DMS79 (cell line): Measurements from ENCODE around the gene ZNF236.

Experiments used
- DNase-seq: peaks from one replicate; lab custom pipeline; 2025; lab: John Stamatoyannopoulos, UW

Gene ZNF236

DNA sequence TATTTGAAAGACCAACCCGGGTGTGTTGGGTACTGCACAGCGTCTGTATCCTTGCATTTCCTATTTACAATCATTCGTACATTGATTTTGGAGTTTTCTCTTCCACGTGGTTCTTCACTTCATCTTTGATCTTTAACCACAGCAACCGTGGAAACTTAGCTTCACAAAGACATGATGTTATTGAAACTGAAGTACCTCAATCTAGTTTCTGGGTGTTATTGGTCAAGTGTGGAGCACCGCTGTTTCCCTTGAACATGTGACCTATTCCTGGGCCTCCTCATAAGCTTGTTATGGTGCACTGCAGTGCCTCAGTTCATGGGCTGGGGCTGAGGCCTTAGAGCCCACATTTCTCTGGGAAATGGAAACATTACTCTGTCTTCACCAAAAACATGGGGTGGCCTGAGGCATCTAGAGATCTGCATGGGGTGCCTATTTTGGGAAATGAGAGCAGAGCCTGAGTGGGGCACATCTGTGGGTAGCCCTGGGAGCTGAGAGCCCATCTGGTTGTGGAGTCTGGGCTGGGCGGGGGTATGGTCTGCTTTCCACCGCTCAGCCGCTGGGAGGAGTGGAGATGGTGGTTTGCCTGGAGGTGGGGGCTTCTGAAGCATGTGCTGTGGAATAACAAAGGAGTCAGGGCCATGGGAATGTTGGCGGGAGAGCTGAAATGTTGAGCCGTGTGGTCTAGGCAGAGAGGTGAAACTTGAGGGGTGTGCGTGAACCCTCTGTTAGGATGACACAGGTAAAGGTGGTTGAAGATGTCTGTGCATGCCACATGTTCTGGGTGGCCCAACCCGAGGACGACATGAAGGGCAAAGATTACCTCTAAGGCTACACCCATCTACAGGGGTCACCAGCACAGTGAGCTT lies 37.4 kb downstream of the ZNF236 start:
- DNase-seq: no peak

DNA sequence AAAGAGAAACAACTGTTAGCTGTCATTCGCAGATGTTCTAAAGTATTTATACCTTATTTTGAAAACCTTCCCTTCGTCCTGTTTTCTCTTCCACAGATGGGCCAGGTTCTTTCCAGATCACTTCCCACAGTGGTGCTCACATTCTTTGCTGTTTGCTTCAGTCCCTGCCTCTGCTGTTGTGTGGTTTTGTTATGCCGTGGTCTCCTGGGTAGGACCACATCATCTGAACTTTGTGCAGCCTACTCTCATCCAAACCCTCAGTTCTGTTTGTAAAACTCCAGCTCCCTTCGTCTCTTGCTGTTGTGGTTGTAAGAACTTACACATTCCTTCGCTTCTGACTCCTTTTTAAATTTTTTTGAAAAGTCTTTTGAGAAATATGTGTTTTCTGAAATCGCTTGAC lies 38.1 kb downstream of the ZNF236 start:
- DNase-seq: no peak

DNA sequence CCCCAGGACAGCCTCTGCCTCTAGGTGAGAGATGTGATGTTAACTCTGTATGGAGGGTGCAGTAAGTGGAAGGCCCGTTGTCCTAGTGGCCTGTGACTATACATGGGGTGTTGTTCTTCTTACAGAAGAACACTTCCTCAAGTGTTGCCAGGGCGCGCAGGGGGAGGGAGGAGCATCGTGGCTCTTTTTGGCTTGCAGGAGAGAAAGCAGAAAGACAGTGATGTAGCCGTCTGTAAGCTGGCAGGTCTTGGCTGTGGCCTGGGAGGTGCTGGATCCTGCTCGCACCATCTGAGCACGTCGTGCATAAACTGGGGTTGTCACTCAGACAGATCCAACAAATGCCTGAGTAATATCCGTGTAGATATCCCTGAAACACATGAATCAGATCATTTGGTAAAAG lies 44.3 kb downstream of the ZNF236 start:
- no peak for DNase-seq

DNA sequence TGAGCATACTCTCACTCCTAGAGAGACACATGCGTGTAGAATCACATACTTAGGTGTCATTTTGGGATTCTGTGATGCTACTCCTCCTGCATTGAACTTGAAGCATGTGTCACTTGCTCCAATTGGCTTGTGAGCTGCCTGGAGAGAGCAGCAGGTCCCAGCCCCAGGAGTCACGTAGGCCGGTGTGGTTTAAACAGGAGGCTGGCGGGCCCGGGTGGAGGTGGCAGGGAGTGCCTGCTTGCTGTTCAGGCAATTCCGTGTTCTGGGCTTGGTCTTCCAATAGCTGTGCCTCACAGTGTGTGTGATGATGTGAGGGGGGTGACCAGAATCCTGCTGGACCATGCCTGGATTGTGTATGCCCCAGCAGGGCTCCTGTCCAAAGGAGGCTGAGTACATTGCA lies 51.0 kb downstream of the ZNF236 start:
- no peak for DNase-seq

DNA sequence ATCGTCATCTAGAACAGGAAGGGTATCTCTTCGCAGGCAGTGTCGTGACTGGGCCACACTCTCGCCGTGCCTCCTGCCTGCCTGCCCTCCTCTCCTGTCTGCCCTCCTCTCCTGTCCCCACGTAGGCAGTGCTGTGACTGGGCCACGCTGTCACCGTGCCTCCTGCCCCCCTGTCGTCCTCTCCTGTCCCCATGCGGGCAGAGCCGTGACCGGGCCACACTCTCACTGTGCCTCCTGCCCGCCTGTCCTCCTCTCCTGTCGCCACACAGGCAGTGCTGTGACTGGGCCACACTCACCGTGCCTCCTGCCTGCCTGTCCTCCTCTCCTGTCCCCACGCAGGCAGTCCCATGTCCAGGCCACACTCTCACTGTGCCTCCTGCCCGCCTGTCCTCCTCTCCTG lies 51.4 kb downstream of the ZNF236 start:
- no peak for DNase-seq

DNA sequence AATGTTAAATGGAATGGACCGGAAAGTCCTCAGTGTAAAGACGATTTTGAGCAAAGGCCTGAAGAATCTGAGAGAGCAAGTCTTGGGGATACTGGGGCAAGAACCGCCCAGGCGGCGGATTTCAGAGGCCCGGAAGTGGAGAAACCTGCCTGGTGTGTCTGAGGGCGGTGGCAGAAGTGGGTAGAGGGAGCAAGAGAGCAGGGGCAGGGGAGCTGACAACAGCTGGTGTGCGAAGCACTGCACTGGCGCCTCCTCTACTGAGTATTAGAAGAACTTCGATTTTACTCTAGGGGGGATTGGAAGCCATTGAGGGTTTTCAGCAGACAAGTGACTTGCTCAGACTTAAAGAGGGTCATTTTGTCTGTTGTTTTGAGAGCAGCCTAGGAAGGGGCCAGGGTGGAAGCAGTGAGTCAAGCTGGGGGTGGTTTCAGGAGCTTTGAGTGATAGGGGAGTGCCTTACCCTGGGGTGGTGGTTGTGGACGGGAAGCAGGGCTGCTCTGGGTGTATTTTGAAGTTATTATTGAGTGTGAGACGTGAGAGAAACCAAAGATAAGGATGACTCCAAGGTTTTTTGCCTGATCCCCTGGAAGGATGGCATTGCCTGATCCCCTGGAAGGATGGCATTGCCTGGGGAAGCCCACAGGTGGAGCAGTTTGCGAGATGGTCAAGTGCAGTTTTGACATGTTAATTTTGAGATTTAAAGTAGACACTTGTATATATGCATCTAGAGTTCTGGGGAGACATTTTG lies 52.5 kb downstream of the ZNF236 start:
- DNase-seq: no peak

DNA sequence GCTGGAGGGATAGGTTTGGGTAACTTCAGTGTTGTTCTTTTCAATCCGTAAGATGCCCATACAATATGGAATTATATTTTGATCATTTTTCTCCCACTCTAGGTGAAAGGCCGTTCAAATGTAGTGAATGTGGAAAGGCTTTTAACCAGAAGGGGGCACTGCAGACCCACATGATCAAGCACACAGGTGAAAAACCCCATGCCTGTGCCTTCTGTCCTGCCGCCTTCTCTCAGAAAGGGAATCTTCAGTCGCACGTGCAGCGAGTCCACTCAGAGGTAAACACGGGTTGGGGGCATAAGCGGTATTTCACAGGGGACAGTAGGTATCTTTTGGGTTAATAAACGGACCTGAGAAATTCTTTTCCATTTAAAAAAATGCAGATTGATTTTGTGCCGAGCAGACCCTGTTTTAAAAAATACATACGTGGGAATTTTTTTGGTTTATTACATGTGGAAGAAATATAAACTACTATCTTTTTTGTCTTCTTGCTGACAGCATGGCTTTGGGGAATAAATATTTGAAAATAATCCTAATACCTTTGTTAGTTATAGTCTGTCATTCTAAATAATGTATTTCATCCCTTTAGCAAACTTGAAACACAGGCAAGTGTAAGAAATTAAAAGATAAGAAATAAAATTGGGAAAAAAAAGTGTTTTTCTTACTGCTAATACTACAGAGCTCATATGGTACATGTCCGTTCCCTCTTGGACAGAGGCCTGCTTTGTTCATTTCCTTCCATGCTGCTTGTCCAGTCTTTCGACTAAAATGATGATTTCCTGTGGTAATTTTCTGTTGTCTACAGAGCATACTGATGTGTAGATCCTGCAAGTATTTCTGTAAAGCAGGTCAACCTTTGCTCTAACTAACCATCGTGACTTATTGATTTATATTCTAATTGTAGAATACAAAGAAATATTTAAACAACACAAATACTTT lies 53.3 kb downstream of the ZNF236 start:
- no peak for DNase-seq

DNA sequence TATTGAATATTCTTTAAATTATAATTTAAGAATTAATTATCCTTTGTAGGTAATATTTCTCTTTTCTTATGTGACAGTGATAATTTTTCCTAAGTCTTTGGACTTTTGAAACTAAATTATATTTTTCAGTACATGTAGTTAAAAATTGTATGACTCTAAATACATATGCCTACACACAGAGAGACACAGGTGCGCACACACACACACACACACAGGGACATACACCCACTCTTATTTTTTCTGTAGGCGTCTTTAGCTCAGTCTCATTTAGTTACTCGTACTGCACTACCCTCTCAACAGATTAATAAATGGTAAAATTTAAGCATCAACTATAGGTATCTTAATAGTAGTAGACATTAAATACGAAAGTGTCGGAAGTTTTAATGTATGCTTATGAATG lies 56.1 kb downstream of the ZNF236 start:
- DNase-seq: no peak

DNA sequence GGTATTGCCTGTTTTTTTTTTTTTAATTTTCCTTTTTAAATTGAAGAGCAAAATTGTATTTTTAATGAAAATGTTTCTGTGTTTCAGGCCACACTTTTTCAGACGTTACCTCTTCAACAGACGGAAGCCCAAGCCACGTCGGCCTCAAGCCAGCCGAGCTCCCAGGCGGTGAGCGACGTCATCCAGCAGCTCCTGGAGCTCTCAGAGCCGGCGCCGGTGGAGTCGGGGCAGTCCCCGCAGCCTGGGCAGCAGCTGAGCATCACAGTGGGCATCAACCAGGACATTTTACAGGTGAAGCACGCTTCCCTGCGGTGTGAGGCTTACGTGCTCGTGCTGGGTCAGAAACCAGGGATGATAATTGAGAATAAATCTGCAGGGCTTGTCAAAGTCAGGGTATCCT lies 57.7 kb downstream of the ZNF236 start:
- no peak for DNase-seq

DNA sequence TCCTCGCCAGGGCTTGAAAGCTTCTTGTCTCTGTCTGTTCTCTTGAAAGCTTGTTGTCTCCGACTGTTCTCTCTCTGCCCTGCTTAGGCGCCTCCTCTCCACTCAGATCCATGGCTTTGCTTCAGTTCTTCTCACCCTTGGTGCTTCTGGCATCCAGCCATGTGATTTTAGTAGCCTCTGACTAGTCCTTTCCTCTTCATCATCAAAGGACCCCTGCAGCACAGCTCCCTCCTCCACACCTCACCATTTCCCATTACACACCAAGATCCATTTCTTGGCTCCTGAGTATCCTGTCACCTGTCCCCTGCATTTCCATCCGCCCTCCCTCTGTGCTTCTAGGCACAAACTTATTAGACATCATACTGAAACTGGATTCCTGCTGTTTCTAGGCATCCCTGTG lies 59.4 kb downstream of the ZNF236 start:
- no peak for DNase-seq

DNA sequence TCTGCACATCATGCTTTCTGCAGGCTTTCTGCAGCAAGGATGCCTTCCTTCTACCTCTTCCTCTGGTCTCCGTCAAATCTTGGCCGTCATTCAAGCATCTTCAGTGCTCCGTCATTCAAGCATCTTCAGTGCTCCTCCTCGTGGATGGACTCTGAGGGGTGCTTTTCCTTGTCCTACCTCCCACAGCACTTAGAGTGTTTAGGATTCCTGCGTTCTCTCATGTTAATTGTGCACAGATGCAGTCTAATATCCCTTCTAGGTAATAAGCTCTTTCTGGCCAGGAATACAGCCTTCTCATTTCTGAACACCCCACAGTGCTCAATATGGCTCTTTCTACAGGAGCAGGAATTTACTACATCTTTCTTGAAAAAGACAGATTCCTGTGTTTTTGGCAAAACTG lies 59.8 kb downstream of the ZNF236 start:
- no peak for DNase-seq

DNA sequence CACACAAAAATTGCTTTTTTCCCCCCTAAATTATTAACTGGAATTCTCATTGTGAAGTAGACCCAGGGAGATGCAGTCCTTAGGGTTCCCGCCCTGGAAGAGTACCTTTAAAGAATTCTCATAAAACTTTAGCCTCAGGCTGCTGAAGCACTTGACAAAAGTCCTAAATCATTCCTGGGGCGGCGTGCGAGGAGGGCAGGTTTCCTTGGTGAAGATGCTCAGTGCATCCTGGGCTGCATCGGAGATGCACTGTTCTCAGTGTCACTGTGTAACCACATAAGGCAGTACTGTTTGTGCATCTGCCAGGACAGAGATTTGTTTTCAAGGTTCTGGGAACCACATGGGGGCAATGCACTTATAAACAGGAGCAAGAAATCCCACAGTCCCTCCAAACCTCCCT lies 62.6 kb downstream of the ZNF236 start:
- no peak for DNase-seq

DNA sequence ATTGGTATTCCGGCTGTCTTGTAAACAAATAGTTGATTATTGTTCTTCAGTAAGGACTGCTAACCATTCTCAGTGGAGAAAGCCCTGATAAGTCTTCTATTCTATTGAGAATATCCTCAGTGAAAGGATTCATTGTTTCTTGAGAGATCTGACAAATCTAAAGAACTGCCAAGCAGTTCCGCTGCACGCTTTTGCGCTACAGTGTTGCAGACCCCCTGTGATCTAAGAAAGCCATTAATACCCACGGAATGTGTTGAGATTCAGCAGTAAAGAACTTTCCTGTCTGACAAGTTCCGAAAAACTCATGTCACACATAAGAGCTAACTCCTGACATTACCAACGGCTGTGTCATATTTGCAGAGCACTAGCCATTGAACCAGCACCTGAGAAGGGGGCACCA lies 63.8 kb downstream of the ZNF236 start:
- no peak for DNase-seq

DNA sequence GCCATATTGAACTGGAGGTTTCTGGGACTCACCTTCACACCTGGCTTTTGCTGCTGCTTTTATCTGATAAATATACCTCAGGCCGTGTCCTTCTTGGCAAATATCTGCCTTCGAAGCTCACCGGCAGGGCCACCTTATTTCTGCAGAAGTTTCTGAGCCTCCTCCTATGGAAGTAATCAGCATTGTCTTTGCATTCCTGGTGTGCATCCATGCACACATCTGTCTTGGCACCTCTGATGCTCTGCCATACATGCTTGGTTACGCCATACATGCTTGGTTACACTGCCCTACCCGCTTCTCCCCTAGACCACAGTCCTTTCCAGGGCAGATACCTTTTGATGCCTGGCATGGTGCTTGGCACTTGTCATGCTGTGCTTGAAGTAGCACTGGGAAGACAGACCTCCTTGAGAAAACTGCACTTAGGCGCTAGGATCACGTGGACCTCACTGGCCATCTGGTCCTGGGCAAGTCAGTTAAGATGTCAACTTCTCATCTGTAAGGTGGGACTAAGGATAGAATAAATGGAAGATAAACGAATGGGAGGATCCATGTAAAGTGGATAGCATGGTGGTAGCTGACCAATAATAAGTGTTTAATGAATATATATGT lies 66.8 kb downstream of the ZNF236 start:
- DNase-seq: no peak

DNA sequence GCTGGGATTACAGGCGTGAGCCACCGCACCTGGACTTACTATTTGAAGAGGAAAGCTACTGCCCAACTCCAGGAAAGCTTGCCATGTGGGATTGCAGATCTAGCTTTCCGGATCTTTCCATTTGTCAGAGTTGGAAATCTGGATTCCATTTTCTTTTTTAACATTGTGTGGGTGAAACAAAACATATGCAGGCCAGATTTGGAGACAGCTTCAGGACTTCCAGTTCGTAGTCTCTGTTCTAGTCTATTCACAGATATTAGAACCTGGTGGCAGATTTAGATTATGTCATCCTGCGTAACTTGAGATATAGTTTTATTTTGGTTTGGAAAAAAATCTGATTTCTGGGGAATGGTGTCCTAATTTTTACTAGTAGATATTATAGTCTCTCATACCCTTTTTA lies 70.5 kb downstream of the ZNF236 start:
- no peak for DNase-seq

DNA sequence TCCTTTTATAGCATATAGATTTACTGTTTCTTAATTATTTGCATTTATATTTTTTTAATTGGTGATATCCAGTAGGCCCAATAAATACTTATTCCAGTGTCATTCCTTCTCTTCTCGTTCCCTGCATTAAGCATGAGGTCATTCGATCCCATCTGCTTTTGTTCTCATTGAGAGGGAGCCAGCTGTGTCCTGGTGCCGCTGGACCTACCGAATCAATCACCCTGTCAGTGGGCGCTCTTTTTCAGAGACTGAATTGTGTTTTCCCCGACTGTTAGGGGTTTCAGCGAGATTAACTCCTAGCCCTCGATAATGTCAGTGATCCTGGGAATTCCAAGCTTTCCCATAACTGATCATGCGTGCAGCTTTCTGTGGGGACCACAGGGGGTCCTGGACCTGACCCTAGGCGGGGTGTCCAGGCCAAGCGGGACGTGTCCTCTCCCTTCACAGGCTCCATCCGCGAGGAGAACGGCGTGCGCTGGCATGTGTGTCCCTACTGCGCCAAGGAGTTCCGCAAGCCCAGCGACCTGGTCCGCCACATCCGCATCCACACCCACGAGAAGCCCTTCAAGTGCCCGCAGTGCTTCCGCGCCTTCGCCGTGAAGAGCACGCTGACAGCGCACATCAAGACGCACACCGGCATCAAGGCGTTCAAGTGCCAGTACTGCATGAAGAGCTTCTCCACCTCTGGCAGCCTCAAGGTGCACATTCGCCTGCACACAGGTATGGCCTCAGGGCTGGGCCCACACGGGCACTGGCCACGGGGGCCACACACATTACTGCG lies 72.4 kb downstream of the ZNF236 start:
- DNase-seq: no peak

DNA sequence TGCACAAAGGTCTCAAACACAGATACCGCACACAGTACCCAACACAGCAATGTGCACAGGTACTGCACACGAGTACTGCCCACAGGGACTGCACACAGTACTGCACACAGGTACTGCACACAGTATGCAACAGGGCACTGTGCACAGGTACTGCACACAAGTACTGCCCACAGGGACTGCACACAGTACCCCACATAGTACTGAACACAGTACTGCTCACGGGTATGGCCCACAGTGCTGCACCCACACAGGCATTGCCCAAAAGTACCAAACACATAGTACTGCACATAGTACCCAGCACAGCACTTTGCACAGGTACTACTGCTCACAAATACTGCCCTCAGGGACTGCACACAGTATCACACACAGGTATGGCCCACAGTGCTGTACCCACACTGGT lies 73.1 kb downstream of the ZNF236 start:
- no peak for DNase-seq

DNA sequence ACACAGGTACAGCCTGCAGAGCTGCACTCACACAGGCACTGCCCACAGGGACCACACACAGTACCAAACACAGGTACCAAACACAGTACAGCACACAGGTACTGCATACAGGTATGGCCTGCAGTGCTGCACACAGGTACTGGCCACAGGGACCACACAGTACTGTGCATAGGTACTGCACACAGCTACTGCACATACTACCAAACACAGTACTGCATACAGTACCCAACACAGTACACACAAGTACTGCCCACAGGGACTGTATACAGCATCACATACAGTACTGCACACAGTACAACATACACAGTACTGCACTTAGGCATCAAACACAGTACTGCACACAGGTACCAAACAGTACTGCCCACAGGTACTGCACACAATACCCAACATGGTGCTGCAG lies 74.3 kb downstream of the ZNF236 start:
- DNase-seq: no peak

DNA sequence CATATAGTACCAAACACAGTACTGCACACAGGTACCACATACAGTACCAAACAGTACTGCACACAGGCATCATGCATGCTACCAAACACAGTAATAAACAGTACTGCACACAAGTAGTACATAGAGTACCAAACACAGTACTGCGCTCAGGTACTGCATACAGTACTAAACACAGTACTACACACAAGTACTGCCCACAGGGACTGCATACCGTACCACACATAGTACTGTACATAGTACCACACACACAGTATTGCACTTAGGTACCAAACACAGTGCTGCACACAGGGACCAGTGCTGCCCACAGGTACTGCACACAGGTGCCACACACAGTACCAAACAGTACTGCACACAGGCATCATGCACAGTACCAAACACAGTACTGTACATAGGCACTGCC lies 74.9 kb downstream of the ZNF236 start:
- DNase-seq: no peak

DNA sequence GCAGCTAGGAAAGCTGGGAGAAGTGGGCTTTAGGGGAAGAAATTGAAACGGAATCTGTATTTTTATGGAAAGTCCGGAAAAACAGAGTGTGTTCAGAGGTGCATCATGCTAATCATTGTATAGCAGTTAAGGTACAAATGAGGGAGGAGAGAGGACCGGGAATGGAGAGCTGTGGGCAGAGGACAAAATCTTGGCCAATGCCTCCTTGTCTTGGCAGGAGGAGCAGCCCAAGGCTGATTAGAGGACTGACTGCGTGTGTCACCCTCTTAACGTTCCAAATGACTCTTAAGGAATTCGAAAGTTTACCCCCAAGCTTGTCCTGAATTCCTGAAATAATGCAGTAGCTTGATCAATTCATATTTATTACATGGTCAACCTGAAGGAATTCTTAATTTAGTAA lies 81.0 kb downstream of the ZNF236 start:
- DNase-seq: no peak

DNA sequence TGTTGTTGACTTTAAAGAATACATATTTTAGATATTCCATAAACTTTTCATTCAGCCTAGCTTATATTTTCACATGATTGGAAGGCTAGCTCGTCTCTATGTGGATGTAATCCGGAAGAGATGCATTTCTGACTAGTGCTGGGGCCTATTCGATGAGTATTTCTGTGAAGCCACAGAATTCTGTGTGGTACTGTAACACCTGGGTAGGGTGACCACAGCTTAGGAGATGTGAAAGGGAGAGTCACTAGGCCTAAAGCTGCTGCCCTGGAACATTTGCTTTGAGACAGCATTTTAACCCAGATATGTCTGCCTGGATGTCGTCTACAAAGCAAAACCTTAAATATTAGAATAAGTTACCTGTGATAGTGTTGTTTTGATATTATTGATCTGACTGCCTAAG lies 83.5 kb downstream of the ZNF236 start:
- no peak for DNase-seq
